ENCODE results near the gene DAB1. TPM values are rescaled to one million over a fixed set of nuclear protein-coding genes. Genes with fewer than 3 reads are reported as not detected.

Gene DAB1
- total RNA-seq, 1 donor from 2014 or later: 14.6 TPM

DNA sequence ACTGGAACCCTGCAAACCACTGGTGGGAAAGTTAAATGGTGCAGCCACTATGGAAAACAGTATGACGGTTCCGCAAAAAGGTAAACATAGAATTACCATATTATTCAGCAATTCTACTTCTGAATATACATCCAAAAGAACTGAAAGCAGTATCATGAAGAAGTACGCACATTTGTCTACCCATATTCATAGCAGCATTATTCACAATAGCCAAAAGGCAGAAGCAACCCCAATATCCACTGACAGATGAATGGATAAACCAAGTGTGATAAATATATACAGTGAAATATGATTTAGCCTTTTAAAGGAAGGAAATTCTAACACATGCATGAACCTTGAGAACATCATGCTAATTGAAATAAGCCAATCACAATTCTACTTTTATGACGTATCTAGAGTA, 39.6 kb downstream of the DAB1 start:
- H3K9ac ChIP-seq: no peak overlapping the region
- peaks cover 4% of the 10 kb centered on the region for H3K4me1 Mint-ChIP-seq
- TF ChIP-seq EZH2 (IDR thresholded peaks at IDR 0.05) (no peak), EZH2phosphoT487 (IDR thresholded peaks at IDR 0.05) (no peak)
- TF ChIP-seq, protein P1, sequence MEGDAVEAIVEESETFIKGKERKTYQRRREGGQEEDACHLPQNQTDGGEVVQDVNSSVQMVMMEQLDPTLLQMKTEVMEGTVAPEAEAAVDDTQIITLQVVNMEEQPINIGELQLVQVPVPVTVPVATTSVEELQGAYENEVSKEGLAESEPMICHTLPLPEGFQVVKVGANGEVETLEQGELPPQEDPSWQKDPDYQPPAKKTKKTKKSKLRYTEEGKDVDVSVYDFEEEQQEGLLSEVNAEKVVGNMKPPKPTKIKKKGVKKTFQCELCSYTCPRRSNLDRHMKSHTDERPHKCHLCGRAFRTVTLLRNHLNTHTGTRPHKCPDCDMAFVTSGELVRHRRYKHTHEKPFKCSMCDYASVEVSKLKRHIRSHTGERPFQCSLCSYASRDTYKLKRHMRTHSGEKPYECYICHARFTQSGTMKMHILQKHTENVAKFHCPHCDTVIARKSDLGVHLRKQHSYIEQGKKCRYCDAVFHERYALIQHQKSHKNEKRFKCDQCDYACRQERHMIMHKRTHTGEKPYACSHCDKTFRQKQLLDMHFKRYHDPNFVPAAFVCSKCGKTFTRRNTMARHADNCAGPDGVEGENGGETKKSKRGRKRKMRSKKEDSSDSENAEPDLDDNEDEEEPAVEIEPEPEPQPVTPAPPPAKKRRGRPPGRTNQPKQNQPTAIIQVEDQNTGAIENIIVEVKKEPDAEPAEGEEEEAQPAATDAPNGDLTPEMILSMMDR (IDR thresholded peaks at IDR 0.05): no peak
- no peak for DNase-seq (ENCODE audit: low spot score)
- H3K27me3 ChIP-seq: no peaks in the 10 kb centered on the region
- no peak overlapping the region for H3K4me3 ChIP-seq
- no peaks in the 10 kb centered on the region for H3K9me3 ChIP-seq (ENCODE audit: low read depth)
- H3K27ac ChIP-seq: no peak overlapping the region
- H4K20me1 ChIP-seq (ENCODE audit: low read depth): no peaks in the 10 kb centered on the region
- no peaks in the 10 kb centered on the region for H3F3A ChIP-seq (ENCODE audit: low read depth)
- H3K9me3 Mint-ChIP-seq: no peaks in the 10 kb centered on the region
- H3K4me1 ChIP-seq: peaks cover 17% of the 10 kb centered on the region
- peaks cover 2% of the 10 kb centered on the region for H3K36me3 Mint-ChIP-seq
- no peaks in the 10 kb centered on the region for H3K36me3 ChIP-seq
- H3K4me3 Mint-ChIP-seq: no peak overlapping the region
- H3K79me2 ChIP-seq (ENCODE audit: low read depth): no peaks in the 10 kb centered on the region
- H3K27me3 Mint-ChIP-seq (ENCODE audit: insufficient read depth, low read depth): no peaks in the 10 kb centered on the region
- no peak overlapping the region for H3K4me2 ChIP-seq
- H3K27ac Mint-ChIP-seq: no peak overlapping the region
- H2AFZ ChIP-seq (replicated peaks): no peak overlapping the region

DNA sequence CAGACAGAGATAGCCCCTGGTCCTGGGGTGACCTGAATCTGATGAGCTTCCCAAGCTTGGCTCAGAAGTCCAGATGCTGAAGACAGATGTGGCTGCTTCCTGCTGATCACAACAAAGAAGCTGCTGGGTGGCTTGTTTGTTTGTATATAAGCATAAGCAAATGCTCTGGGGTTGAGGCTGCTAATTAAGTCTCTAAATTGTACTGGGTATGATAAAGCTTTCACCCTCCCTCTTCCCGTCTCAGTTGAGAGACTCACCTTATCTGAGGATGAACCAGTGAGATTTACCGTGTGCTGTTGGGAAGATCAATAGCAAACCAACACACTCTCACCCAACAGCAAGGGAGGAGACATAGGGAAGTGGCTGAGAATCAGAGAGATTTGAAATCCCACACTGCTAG, 42.0 kb downstream of the DAB1 start:
- no peaks in the 10 kb centered on the region for H3F3A ChIP-seq (ENCODE audit: low read depth)
- no peak overlapping the region for H3K4me2 ChIP-seq
- no peaks in the 10 kb centered on the region for H3K79me2 ChIP-seq (ENCODE audit: low read depth)
- no peaks in the 10 kb centered on the region for H3K27me3 Mint-ChIP-seq (ENCODE audit: insufficient read depth, low read depth)
- no peaks in the 10 kb centered on the region for H3K9me3 ChIP-seq (ENCODE audit: low read depth)
- no peak overlapping the region for H3K9ac ChIP-seq
- no peak overlapping the region for H3K27ac Mint-ChIP-seq
- no peaks in the 10 kb centered on the region for H3K36me3 ChIP-seq
- H3K9me3 Mint-ChIP-seq: no peaks in the 10 kb centered on the region
- H3K4me3 Mint-ChIP-seq: no peak overlapping the region
- no peak overlapping the region for H3K27ac ChIP-seq
- no peak for DNase-seq (ENCODE audit: low spot score)
- H3K27me3 ChIP-seq: no peaks in the 10 kb centered on the region
- peaks cover 2% of the 10 kb centered on the region for H3K36me3 Mint-ChIP-seq
- TF ChIP-seq, protein P1 (IDR thresholded peaks at IDR 0.05): no peak
- no peak for TF ChIP-seq EZH2phosphoT487 (IDR thresholded peaks at IDR 0.05)
- no peak for TF ChIP-seq EZH2 (IDR thresholded peaks at IDR 0.05)
- H4K20me1 ChIP-seq (ENCODE audit: low read depth): no peaks in the 10 kb centered on the region
- no peak overlapping the region for H3K4me3 ChIP-seq
- H2AFZ ChIP-seq (replicated peaks): no peak overlapping the region
- peaks cover 16% of the 10 kb centered on the region for H3K4me1 Mint-ChIP-seq
- peaks cover 20% of the 10 kb centered on the region for H3K4me1 ChIP-seq

DNA sequence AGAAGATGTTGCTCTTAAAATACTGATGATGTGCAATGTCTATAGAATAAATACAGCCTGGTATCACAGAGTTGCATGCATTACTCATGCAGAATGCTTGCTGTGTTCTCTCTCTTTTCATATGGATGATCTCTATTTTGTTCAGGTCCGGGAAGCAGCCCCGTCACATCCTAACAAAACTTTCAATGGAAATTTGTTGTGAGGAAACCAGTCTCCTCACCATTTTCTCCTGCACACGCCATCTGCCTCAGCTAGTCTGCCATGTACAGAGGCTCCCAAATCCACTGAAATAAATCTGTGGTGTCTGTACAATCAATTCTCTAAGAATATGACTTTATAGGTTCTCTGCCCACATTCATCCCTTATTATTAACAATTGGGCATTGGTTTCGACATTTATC, 42.4 kb downstream of the DAB1 start:
- Histone ChIP-seq H3K79me2 (ENCODE audit: low read depth) (no peaks in the 10 kb centered on the region), H3K27me3 (no peaks in the 10 kb centered on the region), H3K9ac (no peak overlapping the region), H4K20me1 (ENCODE audit: low read depth) (no peaks in the 10 kb centered on the region), H3K9me3 (ENCODE audit: low read depth) (no peaks in the 10 kb centered on the region), H3F3A (ENCODE audit: low read depth) (no peaks in the 10 kb centered on the region), H3K36me3 (no peaks in the 10 kb centered on the region), H3K4me1 (peaks cover 20% of the 10 kb centered on the region), H3K4me2 (no peak overlapping the region), H3K4me3 (no peak overlapping the region), H2AFZ (replicated peaks) (no peak overlapping the region), H3K27ac (no peak overlapping the region)
- no peak overlapping the region for H3K27ac Mint-ChIP-seq
- TF ChIP-seq, protein P1 (IDR thresholded peaks at IDR 0.05): no peak
- TF ChIP-seq EZH2phosphoT487 (IDR thresholded peaks at IDR 0.05) (no peak), EZH2 (IDR thresholded peaks at IDR 0.05) (no peak)
- no peak overlapping the region for H3K4me3 Mint-ChIP-seq
- no peak for DNase-seq (ENCODE audit: low spot score)
- peaks cover 2% of the 10 kb centered on the region for H3K36me3 Mint-ChIP-seq
- H3K4me1 Mint-ChIP-seq: peaks cover 16% of the 10 kb centered on the region
- no peaks in the 10 kb centered on the region for H3K27me3 Mint-ChIP-seq (ENCODE audit: insufficient read depth, low read depth)
- no peaks in the 10 kb centered on the region for H3K9me3 Mint-ChIP-seq

Measured in neural progenitor cell (in vitro differentiated cells).